Stimulated activated CD4-positive, alpha-beta T cell treated with anti-CD3 and anti-CD28 coated beads, Interleukin-2, amount 100 ng/mL, for 24 hours (primary cell): ENCODE data around the gene KL.

ENCODE experiments used
- DNase-seq, 2 donors: peaks; one replicate each; pipeline ENCODE4 v3.0.0-alpha.2; 2020

The KL gene

GRCh38 chr13:33115274-33115673, 99.1 kb downstream of the KL start:
- DNase-seq = no peak
